LNCAP (cell line): ENCODE measurements around the gene CNN3.

Experiments
- CTCF ChIP-seq: fragments of 450-650 bp; IDR thresholded peaks from 2 replicates; pipeline ENCODE4 v1.5.1; 2017; ENCODE audit warnings: mild to moderate bottlenecking

CNN3 gene

GRCh38 chr1:94953746-94954145, 26.8 kb upstream of the CNN3 start:
- no peak for TF ChIP-seq CTCF

GRCh38 chr1:94953107-94953506, 26.2 kb upstream of the CNN3 start:
- TF ChIP-seq CTCF, result no peak

- TF ChIP-seq CTCF, result no peak
These were observed 25.6 kb upstream of the CNN3 start for GRCh38 chr1:94952539-94952938.

- no peak for TF ChIP-seq CTCF
These were observed 24.7 kb upstream of the CNN3 start for GRCh38 chr1:94951509-94952208.

- TF ChIP-seq CTCF, result no peak
These were observed 24.1 kb upstream of the CNN3 start for GRCh38 chr1:94951046-94951445.

- no peak for TF ChIP-seq CTCF
These were observed 23.1 kb upstream of the CNN3 start for GRCh38 chr1:94949681-94950661.

GRCh38 chr1:94947437-94947836, 20.5 kb upstream of the CNN3 start:
- no peak for TF ChIP-seq CTCF
